ENCODE measurements around the gene EPGN.

EPGN gene

DNA sequence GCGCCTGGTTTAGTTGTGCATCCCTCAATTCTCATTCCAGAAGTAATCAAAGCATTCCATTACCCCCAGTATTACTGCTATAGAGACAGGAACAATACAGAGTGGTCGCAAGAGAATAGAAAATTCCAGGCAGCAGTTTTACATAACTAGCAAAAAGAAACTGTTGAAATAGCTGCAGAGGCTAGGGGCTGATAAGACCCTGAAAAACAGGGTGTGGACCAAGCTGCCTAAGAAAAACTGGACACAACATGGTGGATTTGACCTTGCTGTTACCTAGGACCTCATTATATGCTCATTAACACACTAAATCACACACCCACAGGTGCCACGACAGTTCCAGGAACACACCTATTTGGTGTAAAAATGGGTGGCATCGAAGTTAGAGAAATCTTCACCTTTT lies 15.4 kb downstream of the EPGN start:
- Histone ChIP-seq H3K27me3 (replicated peaks; ENCODE audit: control insufficient read depth, insufficient read depth, low read length) (no peaks in the 10 kb centered on the region; the same call in 1 of the 2 replicates), H3K4me3 (replicated peaks; ENCODE audit: low read depth, low read length) (no peak overlapping the region), H3K36me3 (ENCODE audit: control insufficient read depth, insufficient read depth, low read length) (no peaks in the 10 kb centered on the region)
- TF ChIP-seq CTCF (IDR thresholded peaks at IDR 0.05; ENCODE audit: insufficient read depth, low read length, poor library complexity, severe bottlenecking): no peak
- DNase-seq (ENCODE audit: extremely low read depth, insufficient read length): no peak

DNA sequence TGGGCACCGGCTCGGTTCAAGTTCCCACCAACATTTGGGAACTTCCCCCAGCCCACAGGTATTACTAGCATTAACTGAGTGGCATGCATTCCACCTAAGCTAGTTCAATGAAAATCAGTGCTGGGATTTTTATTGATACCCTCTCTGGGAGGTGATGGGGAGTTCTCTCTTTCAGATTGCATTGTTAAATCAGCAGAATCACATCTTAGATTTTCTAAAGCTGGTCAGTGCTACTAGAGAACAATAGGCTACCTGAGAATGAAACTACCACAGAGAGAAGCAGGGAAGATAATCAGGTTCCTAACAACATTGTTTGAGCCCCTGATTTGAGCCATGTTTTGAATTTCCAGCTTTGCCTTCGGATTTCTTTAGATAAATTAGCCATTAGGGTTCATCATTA lies 16.0 kb downstream of the EPGN start:
- Histone ChIP-seq H3K4me3 (replicated peaks; ENCODE audit: low read depth, low read length) (no peak overlapping the region), H3K27me3 (replicated peaks; ENCODE audit: control insufficient read depth, insufficient read depth, low read length) (no peaks in the 10 kb centered on the region; the same call in 1 of the 2 replicates), H3K36me3 (ENCODE audit: control insufficient read depth, insufficient read depth, low read length) (no peaks in the 10 kb centered on the region)
- DNase-seq (ENCODE audit: extremely low read depth, insufficient read length): no peak
- no peak for TF ChIP-seq CTCF (IDR thresholded peaks at IDR 0.05; ENCODE audit: insufficient read depth, low read length, poor library complexity, severe bottlenecking)

DNA sequence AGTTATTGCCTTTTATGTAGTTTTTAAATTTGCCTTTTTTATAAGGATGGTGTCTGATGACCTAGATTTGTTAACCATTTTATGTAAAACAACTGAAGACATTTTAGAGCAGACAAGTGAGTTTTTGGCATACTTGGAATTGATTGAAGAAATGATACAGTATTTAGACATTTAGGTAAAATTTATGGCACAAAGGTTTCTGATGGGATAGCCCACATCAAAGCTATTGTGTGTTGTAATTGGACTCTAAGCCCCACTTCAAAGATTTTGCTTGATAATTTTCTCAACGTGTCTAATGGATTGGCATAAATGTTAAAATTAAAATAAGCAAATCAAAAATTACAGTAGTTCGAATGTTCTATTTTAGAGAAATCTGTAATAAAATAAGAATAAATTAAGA lies 17.6 kb downstream of the EPGN start:
- no peak for TF ChIP-seq CTCF (IDR thresholded peaks at IDR 0.05; ENCODE audit: insufficient read depth, low read length, poor library complexity, severe bottlenecking)
- Histone ChIP-seq H3K4me3 (replicated peaks; ENCODE audit: low read depth, low read length) (no peak overlapping the region), H3K36me3 (ENCODE audit: control insufficient read depth, insufficient read depth, low read length) (no peaks in the 10 kb centered on the region), H3K27me3 (replicated peaks; ENCODE audit: control insufficient read depth, insufficient read depth, low read length) (no peaks in the 10 kb centered on the region; the same call in 1 of the 2 replicates)
- no peak for DNase-seq (ENCODE audit: extremely low read depth, insufficient read length)

- no peak for TF ChIP-seq CTCF (IDR thresholded peaks at IDR 0.05; ENCODE audit: insufficient read depth, low read length, poor library complexity, severe bottlenecking)
- no peaks in the 10 kb centered on the region for H3K36me3 ChIP-seq (ENCODE audit: control insufficient read depth, insufficient read depth, low read length)
These were observed 19.5 kb downstream of the EPGN start for GRCh38 chr4:74327762-74328161.

GRCh38 chr4:74328501-74328900 lies 20.2 kb downstream of the EPGN start:
- DNase-seq (ENCODE audit: extremely low read depth, insufficient read length): no peak
- Histone ChIP-seq H3K27me3 (replicated peaks; ENCODE audit: control insufficient read depth, insufficient read depth, low read length) (no peaks in the 10 kb centered on the region; the same call in 1 of the 2 replicates), H3K36me3 (ENCODE audit: control insufficient read depth, insufficient read depth, low read length) (no peaks in the 10 kb centered on the region), H3K4me3 (replicated peaks; ENCODE audit: low read depth, low read length) (no peak overlapping the region)
- TF ChIP-seq CTCF (IDR thresholded peaks at IDR 0.05; ENCODE audit: insufficient read depth, low read length, poor library complexity, severe bottlenecking): no peak

More at GRCh38 chr4:74327762-74328161, 19.5 kb downstream of the EPGN start:
- DNase-seq (ENCODE audit: extremely low read depth, insufficient read length): no peak
- no peaks in the 10 kb centered on the region; the same call in 1 of the 2 replicates for H3K27me3 ChIP-seq (replicated peaks; ENCODE audit: control insufficient read depth, insufficient read depth, low read length)
- no peak overlapping the region for H3K4me3 ChIP-seq (replicated peaks; ENCODE audit: low read depth, low read length)

DNA sequence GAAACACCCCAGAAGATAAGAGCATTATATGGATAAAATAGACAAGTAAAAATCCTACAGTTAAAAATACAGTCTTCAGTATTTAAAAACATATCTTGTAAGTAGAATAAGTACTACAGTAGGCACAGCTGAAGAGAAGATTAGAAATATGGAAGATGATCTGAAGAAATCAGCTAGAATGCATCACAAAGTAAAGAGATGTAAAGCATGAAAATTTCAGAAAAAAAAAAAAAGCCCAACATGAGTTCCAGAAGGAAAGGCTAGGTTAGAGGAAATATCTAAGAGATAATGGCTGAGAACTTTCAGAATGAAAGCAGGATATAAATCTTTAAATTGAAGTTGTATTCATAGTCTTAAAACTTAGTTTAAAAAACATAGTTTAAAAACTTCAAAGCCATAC lies 21.0 kb downstream of the EPGN start:
- no peak overlapping the region for H3K4me3 ChIP-seq (replicated peaks; ENCODE audit: low read depth, low read length)
- H3K27me3 ChIP-seq (replicated peaks; ENCODE audit: control insufficient read depth, insufficient read depth, low read length): no peaks in the 10 kb centered on the region; the same call in 1 of the 2 replicates
- DNase-seq (ENCODE audit: extremely low read depth, insufficient read length): no peak
- no peak for TF ChIP-seq CTCF (IDR thresholded peaks at IDR 0.05; ENCODE audit: insufficient read depth, low read length, poor library complexity, severe bottlenecking)
- no peaks in the 10 kb centered on the region for H3K36me3 ChIP-seq (ENCODE audit: control insufficient read depth, insufficient read depth, low read length)
